GM18499 (cell line): ENCODE results near the gene HBG2.
"Not testable (repeated sequence)": the region's sequence is repeated elsewhere in the genome, so short reads cannot be mapped to it uniquely, and the experiment has no call there.

Experiments
- ATAC-seq: cut with Tn5 transposase; IDR thresholded peaks from one replicate; pipeline ENCODE4 v1.9.1; 2021; ENCODE audit warnings: moderate number of reproducible peaks; ENCODE audit not compliant: insufficient read depth, unreplicated experiment

HBG2 gene

GRCh38 chr11:5254646-5255413, at the start of gene HBG2:
Gene HBG2, minus strand, starts transcription at chr11:5254781. Its CDS starts 53 bp downstream, at chr11:5254728.
- ATAC-seq = not testable (repeated sequence)

- no peak for ATAC-seq
Observed at GRCh38 chr11:5304046-5304445, 49.5 kb upstream of the HBG2 start.

GRCh38 chr11:5303626-5304025, 49.0 kb upstream of the HBG2 start:
- no peak for ATAC-seq

- no peak for ATAC-seq
Observed at GRCh38 chr11:5301846-5302245, 47.3 kb upstream of the HBG2 start, which contains the start of gene OR51B4. Gene OR51B4, minus strand, starts transcription at chr11:5301946. Its CDS starts 0 bp downstream, at chr11:5301946.

- ATAC-seq = no peak
Observed at GRCh38 chr11:5300251-5300650, 45.7 kb upstream of the HBG2 start.

GRCh38 chr11:5298451-5298850, 43.9 kb upstream of the HBG2 start:
- no peak for ATAC-seq

GRCh38 chr11:5297721-5298323, 43.2 kb upstream of the HBG2 start:
- ATAC-seq = no peak

- ATAC-seq = not testable (repeated sequence)
Observed at GRCh38 chr11:5294342-5294995, 39.9 kb upstream of the HBG2 start.

- no peak for ATAC-seq
Observed at GRCh38 chr11:5293028-5293427, 38.4 kb upstream of the HBG2 start.

- peak; percentile 85 for ATAC-seq
Observed at GRCh38 chr11:5291207-5291838, 36.7 kb upstream of the HBG2 start.

GRCh38 chr11:5290106-5290505, 35.5 kb upstream of the HBG2 start:
- no peak for ATAC-seq

GRCh38 chr11:5289696-5290095, 35.1 kb upstream of the HBG2 start:
- no peak for ATAC-seq

GRCh38 chr11:5288906-5289550, 34.4 kb upstream of the HBG2 start:
- no peak for ATAC-seq

GRCh38 chr11:5288108-5288905, 33.7 kb upstream of the HBG2 start:
- ATAC-seq = no peak

- ATAC-seq = no peak
Observed at GRCh38 chr11:5286901-5287300, 32.3 kb upstream of the HBG2 start.

- no peak for ATAC-seq
Observed at GRCh38 chr11:5286351-5286750, 31.8 kb upstream of the HBG2 start.

- no peak for ATAC-seq
Observed at GRCh38 chr11:5285703-5286340, 31.2 kb upstream of the HBG2 start.

- no peak for ATAC-seq
Observed at GRCh38 chr11:5284637-5285036, 30.1 kb upstream of the HBG2 start.

GRCh38 chr11:5283882-5284281, 29.3 kb upstream of the HBG2 start:
- no peak for ATAC-seq
